Epithelial cell of proximal tubule (primary cell): Measurements from ENCODE around the gene KLK5. TPM values are rescaled to one million over a fixed set of nuclear protein-coding genes. Genes with fewer than 3 reads are reported as not detected.
"Not testable (repeated sequence)": the region's sequence is repeated elsewhere in the genome, so short reads cannot be mapped to it uniquely, and the experiment has no call there.

Experiments
- DNase-seq: peaks from one replicate; pipeline ENCODE4 v3.0.0-alpha.2; 2011; ENCODE audit warnings: low read depth
- H3K4me3 ChIP-seq: 2 replicates; pipeline ENCODE4 v1.5.1; 2011; ENCODE audit warnings: low read depth, mild to moderate bottlenecking, low read length
- total RNA-seq: library from RNA; depleted of rRNA; stranded (reverse); fragments of >200 nt; gene quantifications from 2 replicates; pipeline ENCODE4 v1.2.3, GENCODE V29; 2015
- TF ChIP-seq, protein P1 (sequence below): conservative IDR thresholded peaks from 2 replicates; pipeline ENCODE4 v1.5.1; 2012; ENCODE audit warnings: low read depth, mild to moderate bottlenecking, low read length

The KLK5 gene
- total RNA-seq, 1 donor from 2014 or later: 8.1 TPM

- H3K4me3 ChIP-seq: no peak overlapping the region
- TF ChIP-seq, protein P1, sequence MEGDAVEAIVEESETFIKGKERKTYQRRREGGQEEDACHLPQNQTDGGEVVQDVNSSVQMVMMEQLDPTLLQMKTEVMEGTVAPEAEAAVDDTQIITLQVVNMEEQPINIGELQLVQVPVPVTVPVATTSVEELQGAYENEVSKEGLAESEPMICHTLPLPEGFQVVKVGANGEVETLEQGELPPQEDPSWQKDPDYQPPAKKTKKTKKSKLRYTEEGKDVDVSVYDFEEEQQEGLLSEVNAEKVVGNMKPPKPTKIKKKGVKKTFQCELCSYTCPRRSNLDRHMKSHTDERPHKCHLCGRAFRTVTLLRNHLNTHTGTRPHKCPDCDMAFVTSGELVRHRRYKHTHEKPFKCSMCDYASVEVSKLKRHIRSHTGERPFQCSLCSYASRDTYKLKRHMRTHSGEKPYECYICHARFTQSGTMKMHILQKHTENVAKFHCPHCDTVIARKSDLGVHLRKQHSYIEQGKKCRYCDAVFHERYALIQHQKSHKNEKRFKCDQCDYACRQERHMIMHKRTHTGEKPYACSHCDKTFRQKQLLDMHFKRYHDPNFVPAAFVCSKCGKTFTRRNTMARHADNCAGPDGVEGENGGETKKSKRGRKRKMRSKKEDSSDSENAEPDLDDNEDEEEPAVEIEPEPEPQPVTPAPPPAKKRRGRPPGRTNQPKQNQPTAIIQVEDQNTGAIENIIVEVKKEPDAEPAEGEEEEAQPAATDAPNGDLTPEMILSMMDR: no peak
Measured at GRCh38 chr19:50899569-50899968, 53.3 kb downstream of the KLK5 start.

GRCh38 chr19:50898018-50898417 is 54.8 kb downstream of the KLK5 start:
- H3K4me3 ChIP-seq: no peak overlapping the region
- no peak for DNase-seq
- TF ChIP-seq, protein P1: no peak

More at GRCh38 chr19:50899569-50899968, 53.3 kb downstream of the KLK5 start:
- DNase-seq: no peak

GRCh38 chr19:50897612-50898011 is 55.2 kb downstream of the KLK5 start:
- DNase-seq: no peak
- TF ChIP-seq, protein P1: peak; percentile 14
- H3K4me3 ChIP-seq: no peak overlapping the region

DNA sequence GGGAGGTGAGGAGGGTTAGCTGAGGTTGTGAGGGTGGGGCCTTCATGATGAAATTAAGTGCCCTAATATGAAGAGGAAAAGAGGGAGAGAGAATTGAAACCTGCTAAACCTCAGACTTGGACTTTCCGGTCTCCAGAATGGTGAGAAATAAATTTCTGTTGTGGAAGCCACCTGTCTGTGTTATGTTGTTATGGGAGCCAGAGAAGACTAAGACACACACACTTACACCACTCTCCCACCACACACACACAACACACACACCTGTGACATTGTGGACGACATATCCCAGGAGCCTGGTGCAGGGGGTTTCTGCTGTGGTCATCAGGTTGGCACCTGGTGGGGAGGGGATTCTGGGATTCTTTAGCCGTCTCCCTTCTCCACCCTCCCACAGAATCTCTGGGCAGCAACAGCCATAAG is 55.6 kb downstream of the KLK5 start:
- no peak overlapping the region for H3K4me3 ChIP-seq
- DNase-seq: no peak
- TF ChIP-seq, protein P1: no peak

- peak; percentile 70 for DNase-seq
- no peak overlapping the region for H3K4me3 ChIP-seq
- TF ChIP-seq, protein P1: no peak
Measured at GRCh38 chr19:50896591-50897190, 56.1 kb downstream of the KLK5 start.

DNA sequence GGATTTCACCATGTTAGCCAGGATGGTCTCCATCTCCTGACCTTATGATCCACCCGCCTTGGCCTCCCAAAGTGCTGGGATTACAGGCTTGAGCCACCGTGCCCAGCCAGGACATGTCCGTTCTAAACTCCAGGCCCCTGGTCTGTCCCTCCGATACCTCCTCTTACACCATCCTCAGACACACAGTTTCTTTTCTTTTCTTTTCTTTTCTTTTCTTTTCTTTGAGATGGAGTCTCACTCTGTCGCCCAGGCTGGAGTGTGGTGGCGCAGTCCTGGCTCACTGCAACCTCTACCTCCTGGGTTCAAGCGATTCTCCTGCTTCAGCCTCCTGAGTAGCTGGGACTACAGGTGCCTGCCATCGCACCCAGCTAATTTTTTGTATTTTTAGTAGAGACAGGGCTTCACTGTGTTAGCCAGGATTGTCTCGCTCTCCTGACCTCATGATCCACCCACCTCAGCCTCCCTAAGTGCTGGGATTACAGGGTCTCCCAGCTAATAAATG is 56.7 kb downstream of the KLK5 start:
- DNase-seq, H3K4me3 ChIP-seq: not testable (repeated sequence)

DNA sequence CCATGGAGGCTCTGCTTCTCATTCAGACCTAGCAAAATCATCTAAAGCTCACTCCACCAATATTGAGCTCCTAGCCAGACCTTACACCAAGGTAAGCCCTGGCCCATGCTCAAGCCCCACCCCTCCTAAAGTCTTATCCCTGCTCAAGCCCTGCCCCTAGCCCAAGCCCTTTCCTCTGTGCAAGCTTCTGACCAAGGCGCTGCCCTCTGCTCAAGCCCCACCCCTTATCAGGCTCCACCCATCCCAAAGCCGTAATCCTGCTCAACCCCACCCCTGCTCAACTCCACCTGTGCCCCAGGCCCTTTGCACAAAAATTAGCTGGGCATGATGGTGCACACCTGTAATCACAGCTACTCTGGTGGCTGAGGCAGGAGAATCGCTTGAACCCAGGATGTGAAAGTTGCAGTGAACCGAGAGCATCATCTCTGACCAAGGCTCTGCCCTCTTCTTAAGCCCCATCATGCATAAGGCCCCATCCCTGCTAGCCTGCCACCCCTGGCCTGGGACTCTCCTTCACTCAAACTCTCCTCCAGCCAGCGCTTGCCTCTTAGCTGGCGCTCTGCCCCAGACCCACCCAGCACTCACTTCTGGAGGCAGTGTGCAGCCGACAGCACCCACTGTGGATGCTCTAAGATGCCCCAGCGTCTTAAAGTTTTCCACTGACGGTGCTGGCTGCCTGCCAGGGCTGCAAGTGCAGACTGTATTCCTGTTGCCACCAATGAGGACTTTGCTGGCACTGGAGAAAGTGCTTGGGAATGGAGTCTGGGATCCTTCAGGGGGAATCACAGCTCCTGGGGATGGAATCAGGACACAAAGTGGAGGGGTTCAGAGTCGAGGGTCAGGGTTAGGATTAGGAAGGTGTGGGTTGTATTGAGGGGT is 58.1 kb downstream of the KLK5 start:
- TF ChIP-seq, protein P1: no peak
- DNase-seq: no peak
- no peak overlapping the region for H3K4me3 ChIP-seq
